Measurements from ENCODE around the gene B3GNT3. TPM values are rescaled to one million over a fixed set of nuclear protein-coding genes. Genes with fewer than 3 reads are reported as not detected.
A peak's percentile ranks its signal among the peaks of the same experiment; 100 is the strongest.

The B3GNT3 gene
- total and polyA plus RNA-seq, 2 of the 13 experiments (the other 11 are each of a cell fraction or from before 2014, with no cell fraction given): 0.86 to 4.0 TPM

GRCh38 chr19:17765069-17765618, 29.8 kb upstream of the B3GNT3 start (continued):
- TF ChIP-seq HMGXB3 (CRISPR knock-in tag; IDR thresholded peaks at IDR 0.05; ENCODE audit: borderline replicate concordance): no peak
- TF ChIP-seq DMTF1 (CRISPR knock-in tag; IDR thresholded peaks at IDR 0.05): no peak
- no peak for TF ChIP-seq HOXD1 (CRISPR knock-in tag; IDR thresholded peaks at IDR 0.05)
- no peak for TF ChIP-seq ZNF138 (CRISPR knock-in tag; IDR thresholded peaks at IDR 0.05; ENCODE audit: low read depth)
- TF ChIP-seq SYNCRIP (IDR thresholded peaks at IDR 0.05; ENCODE audit: insufficient read depth, low read depth, low read length): no peak
- TF ChIP-seq PPARG (CRISPR knock-in tag; conservative IDR thresholded peaks at IDR 0.05): peak; percentile 49; the same call in 1 of the 2 replicates
- peak; percentile 41; the same call in 1 of the 2 replicates for TF ChIP-seq ZNF792 (CRISPR knock-in tag; IDR thresholded peaks at IDR 0.05)
- TF ChIP-seq ZNF160 (CRISPR knock-in tag; IDR thresholded peaks at IDR 0.05): no peak
- no peak for TF ChIP-seq SCMH1 (CRISPR knock-in tag; IDR thresholded peaks at IDR 0.05; ENCODE audit: borderline replicate concordance)
- TF ChIP-seq THYN1 (CRISPR knock-in tag; IDR thresholded peaks at IDR 0.05; ENCODE audit: borderline replicate concordance, low read depth): no peak
- no peak for TF ChIP-seq U2AF2 (IDR thresholded peaks at IDR 0.05; ENCODE audit: low read depth, low read length)
- TF ChIP-seq ZNF235 (CRISPR knock-in tag; IDR thresholded peaks at IDR 0.05; ENCODE audit: borderline replicate concordance): no peak
- peak; percentile 85; the same call in 1 of the 2 replicates for TF ChIP-seq MEIS1 (CRISPR knock-in tag; IDR thresholded peaks at IDR 0.05; ENCODE audit: borderline replicate concordance)
- TF ChIP-seq RCOR2 (CRISPR knock-in tag; IDR thresholded peaks at IDR 0.05): peak; percentile 86
- no peak for TF ChIP-seq MATR3 (CRISPR knock-in tag; IDR thresholded peaks at IDR 0.05)
- TF ChIP-seq MAX (IDR thresholded peaks at IDR 0.05): peak; percentile 86
- no peak for TF ChIP-seq USF2 (IDR thresholded peaks at IDR 0.05; ENCODE audit: low read depth, low read length)
- TF ChIP-seq USF2 (CRISPR knock-in tag; IDR thresholded peaks at IDR 0.05; ENCODE audit: borderline replicate concordance): no peak
- no peak for TF ChIP-seq POLR2AphosphoS5 (IDR thresholded peaks at IDR 0.05; ENCODE audit: low read depth, low read length)

All from HepG2 (cell line).